Neural crest cell (in vitro differentiated cells): ENCODE data around the gene SCN2A. TPM values are rescaled to one million over a fixed set of nuclear protein-coding genes. Genes with fewer than 3 reads are reported as not detected.

ENCODE experiments used
- DNase-seq: peaks from one replicate; pipeline ENCODE4 v3.0.0; 2021; ENCODE audit warnings: low read depth, mixed read lengths, low spot score
- H3K27ac Mint-ChIP-seq: one replicate; pipeline ENCODE4 v1.8.0; 2021; ENCODE audit warnings: mild to moderate bottlenecking, mixed read lengths; ENCODE audit not compliant: unreplicated experiment
- H3K27me3 Mint-ChIP-seq: 2 replicates; pipeline ENCODE4 v1.8.0; 2021; ENCODE audit warnings: low read depth, mild to moderate bottlenecking, mixed read lengths
- H3K36me3 Mint-ChIP-seq: 2 replicates; pipeline ENCODE4 v1.8.0; 2021; ENCODE audit warnings: low read depth, mild to moderate bottlenecking, mixed read lengths
- H3K4me1 Mint-ChIP-seq: 2 replicates; pipeline ENCODE4 v1.8.0; 2021; ENCODE audit warnings: mixed read lengths
- H3K4me3 Mint-ChIP-seq: one replicate; pipeline ENCODE4 v1.8.0; 2021; ENCODE audit warnings: mild to moderate bottlenecking, mixed read lengths
- H3K9me3 Mint-ChIP-seq: 2 replicates; pipeline ENCODE4 v1.8.0; 2021; ENCODE audit warnings: mixed read lengths
- total RNA-seq: library from RNA; stranded (reverse); gene quantifications from 2 replicates; pipeline ENCODE4 v1.2.1, GENCODE V29; 2021
- TF ChIP-seq, protein P1 (sequence below): fragments of 200-600 bp; sonication (generic); conservative IDR thresholded peaks from 2 replicates; pipeline ENCODE4 v1.5.0; 2021; ENCODE audit warnings: antibody characterized with exemption, mild to moderate bottlenecking

SCN2A gene
- total RNA-seq, 1 donor from 2014 or later = 0.47 TPM

DNA sequence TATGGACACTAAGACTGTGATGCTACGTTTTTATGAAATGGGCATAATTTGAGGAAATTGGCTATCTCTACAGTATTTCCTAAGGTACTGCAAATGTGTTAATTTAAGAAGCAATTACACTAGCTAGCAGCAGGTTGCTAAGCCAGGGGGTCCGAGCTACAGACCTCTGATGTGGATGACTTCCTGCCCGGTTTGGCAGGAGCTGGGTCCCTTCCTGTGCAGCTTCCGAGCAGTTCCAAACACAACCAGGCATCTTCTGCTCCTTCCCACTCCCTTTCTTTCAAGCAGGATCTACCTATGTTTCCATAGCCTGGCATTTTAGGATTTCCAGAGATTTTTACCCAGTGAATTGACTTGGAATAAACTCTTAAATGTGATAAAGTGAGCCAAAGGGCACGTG, 55.7 kb downstream of the SCN2A start:
- peaks cover 3% of the 10 kb centered on the region for H3K4me1 Mint-ChIP-seq
- H3K4me3 Mint-ChIP-seq = no peak overlapping the region
- TF ChIP-seq, protein P1, sequence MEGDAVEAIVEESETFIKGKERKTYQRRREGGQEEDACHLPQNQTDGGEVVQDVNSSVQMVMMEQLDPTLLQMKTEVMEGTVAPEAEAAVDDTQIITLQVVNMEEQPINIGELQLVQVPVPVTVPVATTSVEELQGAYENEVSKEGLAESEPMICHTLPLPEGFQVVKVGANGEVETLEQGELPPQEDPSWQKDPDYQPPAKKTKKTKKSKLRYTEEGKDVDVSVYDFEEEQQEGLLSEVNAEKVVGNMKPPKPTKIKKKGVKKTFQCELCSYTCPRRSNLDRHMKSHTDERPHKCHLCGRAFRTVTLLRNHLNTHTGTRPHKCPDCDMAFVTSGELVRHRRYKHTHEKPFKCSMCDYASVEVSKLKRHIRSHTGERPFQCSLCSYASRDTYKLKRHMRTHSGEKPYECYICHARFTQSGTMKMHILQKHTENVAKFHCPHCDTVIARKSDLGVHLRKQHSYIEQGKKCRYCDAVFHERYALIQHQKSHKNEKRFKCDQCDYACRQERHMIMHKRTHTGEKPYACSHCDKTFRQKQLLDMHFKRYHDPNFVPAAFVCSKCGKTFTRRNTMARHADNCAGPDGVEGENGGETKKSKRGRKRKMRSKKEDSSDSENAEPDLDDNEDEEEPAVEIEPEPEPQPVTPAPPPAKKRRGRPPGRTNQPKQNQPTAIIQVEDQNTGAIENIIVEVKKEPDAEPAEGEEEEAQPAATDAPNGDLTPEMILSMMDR = no peak
- H3K36me3 Mint-ChIP-seq = no peaks in the 10 kb centered on the region
- no peak overlapping the region for H3K27ac Mint-ChIP-seq
- H3K27me3 Mint-ChIP-seq = no peaks in the 10 kb centered on the region
- DNase-seq = no peak
- H3K9me3 Mint-ChIP-seq = no peaks in the 10 kb centered on the region

DNA sequence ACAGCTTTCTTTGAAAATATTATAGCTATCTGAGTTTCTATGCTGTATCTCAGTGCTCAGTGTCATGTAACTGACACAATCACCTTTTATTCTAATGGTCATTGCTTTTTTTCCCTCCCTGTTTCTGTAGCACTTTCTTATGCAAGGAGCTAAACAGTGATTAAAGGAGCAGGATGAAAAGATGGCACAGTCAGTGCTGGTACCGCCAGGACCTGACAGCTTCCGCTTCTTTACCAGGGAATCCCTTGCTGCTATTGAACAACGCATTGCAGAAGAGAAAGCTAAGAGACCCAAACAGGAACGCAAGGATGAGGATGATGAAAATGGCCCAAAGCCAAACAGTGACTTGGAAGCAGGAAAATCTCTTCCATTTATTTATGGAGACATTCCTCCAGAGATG, 56.4 kb downstream of the SCN2A start:
- no peaks in the 10 kb centered on the region for H3K36me3 Mint-ChIP-seq
- H3K9me3 Mint-ChIP-seq = no peaks in the 10 kb centered on the region
- no peak overlapping the region for H3K4me3 Mint-ChIP-seq
- TF ChIP-seq, protein P1 = no peak
- no peak for DNase-seq
- no peaks in the 10 kb centered on the region for H3K27me3 Mint-ChIP-seq
- H3K4me1 Mint-ChIP-seq = peaks cover 3% of the 10 kb centered on the region
- H3K27ac Mint-ChIP-seq = no peak overlapping the region

DNA sequence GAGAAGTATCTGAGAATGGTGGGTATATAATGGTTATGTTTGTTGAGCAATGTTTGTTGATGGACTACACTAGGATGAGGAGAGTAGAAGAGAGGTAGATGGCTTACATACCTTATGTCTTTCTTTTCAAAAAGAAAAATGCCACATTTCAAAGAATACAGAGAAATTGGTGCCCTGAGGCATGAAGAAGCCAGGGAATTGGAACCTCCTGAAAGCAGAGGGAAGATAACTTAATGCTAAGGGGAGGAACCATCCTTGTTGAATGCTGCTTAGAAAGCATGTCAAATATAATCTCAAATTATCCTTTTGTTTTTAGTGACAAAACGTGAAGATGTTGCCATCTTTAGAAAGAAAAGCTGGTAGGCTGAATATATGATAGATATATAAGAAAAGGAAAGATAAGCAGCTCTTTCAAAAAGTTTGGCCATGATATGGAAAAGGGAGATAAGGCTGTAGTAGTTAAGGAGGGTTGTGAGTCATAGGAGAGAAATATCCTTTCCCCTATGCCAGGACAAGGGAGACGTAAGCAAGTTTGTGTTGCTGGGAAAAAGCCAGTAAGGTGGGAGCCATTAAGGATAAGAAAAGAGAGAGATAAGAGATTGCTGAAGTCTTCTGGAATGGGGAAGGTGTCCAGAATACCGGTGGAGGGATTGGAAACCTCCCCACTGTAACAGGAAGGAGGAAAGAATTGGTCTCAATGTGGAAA, 66.3 kb downstream of the SCN2A start:
- no peaks in the 10 kb centered on the region for H3K27me3 Mint-ChIP-seq
- DNase-seq = no peak
- no peaks in the 10 kb centered on the region for H3K4me1 Mint-ChIP-seq
- TF ChIP-seq, protein P1 = no peak
- H3K27ac Mint-ChIP-seq = no peak overlapping the region
- no peak overlapping the region for H3K4me3 Mint-ChIP-seq
- no peaks in the 10 kb centered on the region for H3K9me3 Mint-ChIP-seq
- no peaks in the 10 kb centered on the region for H3K36me3 Mint-ChIP-seq

DNA sequence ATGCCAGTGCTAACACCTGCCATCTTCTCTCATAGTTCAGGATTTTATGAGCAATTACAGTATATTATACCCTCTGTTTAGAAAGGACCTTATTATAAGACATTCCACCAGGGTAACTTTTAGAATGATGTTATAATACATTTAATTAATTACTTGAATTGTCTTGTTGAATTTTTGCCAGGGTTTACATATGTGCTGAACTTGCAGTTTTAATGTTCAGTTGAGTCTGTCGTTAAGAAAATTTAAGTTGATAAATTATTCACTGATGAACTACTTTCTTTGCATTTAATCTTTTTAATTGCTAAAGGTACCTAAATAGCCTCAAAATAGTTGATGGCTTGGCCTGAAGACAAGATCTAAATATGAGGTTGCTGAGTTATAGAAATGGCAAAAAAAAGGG, 68.1 kb downstream of the SCN2A start:
- no peaks in the 10 kb centered on the region for H3K9me3 Mint-ChIP-seq
- no peaks in the 10 kb centered on the region for H3K27me3 Mint-ChIP-seq
- H3K4me3 Mint-ChIP-seq = no peak overlapping the region
- H3K36me3 Mint-ChIP-seq = no peaks in the 10 kb centered on the region
- H3K27ac Mint-ChIP-seq = no peak overlapping the region
- no peak for DNase-seq
- no peaks in the 10 kb centered on the region for H3K4me1 Mint-ChIP-seq
- TF ChIP-seq, protein P1 = no peak

DNA sequence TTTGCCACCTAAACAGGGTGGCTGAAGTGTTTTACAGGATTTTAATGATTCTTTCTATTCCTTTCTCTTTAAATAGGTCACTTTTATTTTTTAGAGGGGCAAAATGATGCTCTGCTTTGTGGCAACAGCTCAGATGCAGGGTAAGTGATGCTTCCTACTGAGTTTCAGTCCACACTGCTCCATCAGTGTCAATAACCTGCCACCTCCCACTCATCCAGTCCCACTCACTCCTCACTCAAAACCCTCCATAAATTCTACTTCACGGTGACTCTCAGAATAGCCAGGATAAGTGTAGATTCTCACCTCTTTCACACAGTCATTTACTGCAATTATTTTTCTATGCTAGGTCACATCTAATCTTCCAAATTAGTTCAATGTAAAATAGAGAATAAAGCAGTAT, 72.7 kb downstream of the SCN2A start:
- TF ChIP-seq, protein P1 = no peak
- Mint-ChIP-seq H3K4me3 (no peak overlapping the region), H3K36me3 (no peaks in the 10 kb centered on the region), H3K27me3 (no peaks in the 10 kb centered on the region), H3K4me1 (no peaks in the 10 kb centered on the region), H3K27ac (no peak overlapping the region), H3K9me3 (no peaks in the 10 kb centered on the region)
- no peak for DNase-seq
